ENCODE data around the gene ATE1. TPM values are rescaled to one million over a fixed set of nuclear protein-coding genes. Genes with fewer than 3 reads are reported as not detected.

ATE1 gene
- total and polyA plus RNA-seq, 10 of the 15 experiments (the other 5 are each of a cell fraction or from before 2014, with no cell fraction given): 4.3 to 22.7 (median 15.9) TPM

DNA sequence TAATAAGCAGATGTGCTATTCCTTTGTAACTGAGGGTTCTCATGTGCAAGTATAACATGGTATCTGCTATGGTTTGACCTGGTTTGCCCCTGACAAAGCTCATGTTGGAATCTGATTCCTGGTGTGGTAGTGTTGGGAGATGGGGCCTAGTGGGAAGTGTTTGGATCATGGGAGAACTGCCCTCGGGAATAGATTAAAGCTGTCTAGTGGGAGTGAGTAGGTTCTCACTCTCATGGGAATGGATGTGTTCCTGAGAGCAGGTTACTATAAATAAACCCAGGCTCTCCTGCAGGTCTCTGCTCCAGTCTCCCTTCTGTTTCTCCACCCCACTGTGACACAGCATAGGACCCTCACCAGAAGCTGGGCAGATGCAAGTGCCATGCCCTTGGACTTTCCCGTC is 97.7 kb downstream of the ATE1 start (continued):
- TF ChIP-seq, protein P1, sequence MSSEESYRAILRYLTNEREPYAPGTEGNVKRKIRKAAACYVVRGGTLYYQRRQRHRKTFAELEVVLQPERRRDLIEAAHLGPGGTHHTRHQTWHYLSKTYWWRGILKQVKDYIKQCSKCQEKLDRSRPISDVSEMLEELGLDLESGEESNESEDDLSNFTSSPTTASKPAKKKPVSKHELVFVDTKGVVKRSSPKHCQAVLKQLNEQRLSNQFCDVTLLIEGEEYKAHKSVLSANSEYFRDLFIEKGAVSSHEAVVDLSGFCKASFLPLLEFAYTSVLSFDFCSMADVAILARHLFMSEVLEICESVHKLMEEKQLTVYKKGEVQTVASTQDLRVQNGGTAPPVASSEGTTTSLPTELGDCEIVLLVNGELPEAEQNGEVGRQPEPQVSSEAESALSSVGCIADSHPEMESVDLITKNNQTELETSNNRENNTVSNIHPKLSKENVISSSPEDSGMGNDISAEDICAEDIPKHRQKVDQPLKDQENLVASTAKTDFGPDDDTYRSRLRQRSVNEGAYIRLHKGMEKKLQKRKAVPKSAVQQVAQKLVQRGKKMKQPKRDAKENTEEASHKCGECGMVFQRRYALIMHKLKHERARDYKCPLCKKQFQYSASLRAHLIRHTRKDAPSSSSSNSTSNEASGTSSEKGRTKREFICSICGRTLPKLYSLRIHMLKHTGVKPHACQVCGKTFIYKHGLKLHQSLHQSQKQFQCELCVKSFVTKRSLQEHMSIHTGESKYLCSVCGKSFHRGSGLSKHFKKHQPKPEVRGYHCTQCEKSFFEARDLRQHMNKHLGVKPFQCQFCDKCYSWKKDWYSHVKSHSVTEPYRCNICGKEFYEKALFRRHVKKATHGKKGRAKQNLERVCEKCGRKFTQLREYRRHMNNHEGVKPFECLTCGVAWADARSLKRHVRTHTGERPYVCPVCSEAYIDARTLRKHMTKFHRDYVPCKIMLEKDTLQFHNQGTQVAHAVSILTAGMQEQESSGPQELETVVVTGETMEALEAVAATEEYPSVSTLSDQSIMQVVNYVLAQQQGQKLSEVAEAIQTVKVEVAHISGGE (CRISPR knock-in tag; IDR thresholded peaks at IDR 0.05): no peak
- TF ChIP-seq CBX5 (IDR thresholded peaks at IDR 0.05; ENCODE audit: low read depth) (no peak), ASH2L (IDR thresholded peaks at IDR 0.05; ENCODE audit: borderline replicate concordance, low read depth) (no peak), SUPT20H (IDR thresholded peaks at IDR 0.05; ENCODE audit: borderline replicate concordance, control insufficient read depth, low read depth, low read length) (no peak), HDAC6 (IDR thresholded peaks at IDR 0.05; ENCODE audit: unreplicated experiment) (no peak), RAD51 (IDR thresholded peaks at IDR 0.05) (no peak), ZNF24 (IDR thresholded peaks at IDR 0.05) (no peak), BMI1 (IDR thresholded peaks at IDR 0.05; ENCODE audit: borderline replicate concordance) (no peak), SIN3A (IDR thresholded peaks at IDR 0.05; ENCODE audit: low read depth, low read length) (no peak)
- TF ChIP-seq, protein P2, sequence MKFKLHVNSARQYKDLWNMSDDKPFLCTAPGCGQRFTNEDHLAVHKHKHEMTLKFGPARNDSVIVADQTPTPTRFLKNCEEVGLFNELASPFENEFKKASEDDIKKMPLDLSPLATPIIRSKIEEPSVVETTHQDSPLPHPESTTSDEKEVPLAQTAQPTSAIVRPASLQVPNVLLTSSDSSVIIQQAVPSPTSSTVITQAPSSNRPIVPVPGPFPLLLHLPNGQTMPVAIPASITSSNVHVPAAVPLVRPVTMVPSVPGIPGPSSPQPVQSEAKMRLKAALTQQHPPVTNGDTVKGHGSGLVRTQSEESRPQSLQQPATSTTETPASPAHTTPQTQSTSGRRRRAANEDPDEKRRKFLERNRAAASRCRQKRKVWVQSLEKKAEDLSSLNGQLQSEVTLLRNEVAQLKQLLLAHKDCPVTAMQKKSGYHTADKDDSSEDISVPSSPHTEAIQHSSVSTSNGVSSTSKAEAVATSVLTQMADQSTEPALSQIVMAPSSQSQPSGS (IDR thresholded peaks at IDR 0.05; ENCODE audit: low read length): no peak

Data from GM12878 (cell line).